ENCODE measurements around the gene NOSTRIN. TPM values are rescaled to one million over a fixed set of nuclear protein-coding genes. Genes with fewer than 3 reads are reported as not detected.

The NOSTRIN gene
- total RNA-seq, 4 donors from 2014 or later, result 12.5 to 22.5 (median 16.1) TPM

DNA sequence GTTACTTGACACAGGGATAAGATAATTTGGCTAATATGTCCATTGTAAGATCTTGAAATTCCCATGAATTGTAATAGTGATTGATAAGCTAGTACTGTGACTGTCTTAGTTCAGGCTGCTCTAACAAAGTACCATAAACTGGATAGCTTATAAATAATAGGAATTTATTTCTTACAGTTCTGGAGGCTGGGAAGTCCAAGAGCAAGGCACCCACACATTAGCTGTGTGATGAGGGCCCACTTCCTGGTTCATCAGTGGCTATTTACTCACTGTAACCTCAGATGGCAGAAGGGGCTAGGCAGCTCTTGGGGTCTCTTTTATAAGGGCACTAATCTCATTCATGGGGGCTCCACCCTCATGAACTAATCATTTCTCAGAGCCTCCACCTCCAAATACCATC is 28.5 kb downstream of the NOSTRIN start:
- Histone ChIP-seq H3K27ac (no peak overlapping the region), H3K9me3 (peaks cover 0 to 9% (median 0%) of the 10 kb centered on the region in 3 donors), H3K36me3 (peaks cover 0 to 12% of the 10 kb centered on the region in 2 donors)

GRCh38 chr2:168831662-168832061 is 29.2 kb downstream of the NOSTRIN start:
- ATAC-seq, result no peak
- peaks cover 0 to 9% (median 0%) of the 10 kb centered on the region in 3 donors for H3K9me3 ChIP-seq

More for the DNA sequence above, 28.5 kb downstream of the NOSTRIN start:
- Histone ChIP-seq H3K4me3 (no peak overlapping the region), H3K4me1 (no peaks in the 10 kb centered on the region), H3K27me3 (no peaks in the 10 kb centered on the region)
- ATAC-seq, result no peak
- no peak for TF ChIP-seq POLR2AphosphoS5 (IDR thresholded peaks at IDR 0.05)
- TF ChIP-seq CTCF (IDR thresholded peaks at IDR 0.05), result no peak
- no peak for TF ChIP-seq POLR2A (IDR thresholded peaks at IDR 0.05)
- TF ChIP-seq EP300 (IDR thresholded peaks at IDR 0.05), result no peak

DNA sequence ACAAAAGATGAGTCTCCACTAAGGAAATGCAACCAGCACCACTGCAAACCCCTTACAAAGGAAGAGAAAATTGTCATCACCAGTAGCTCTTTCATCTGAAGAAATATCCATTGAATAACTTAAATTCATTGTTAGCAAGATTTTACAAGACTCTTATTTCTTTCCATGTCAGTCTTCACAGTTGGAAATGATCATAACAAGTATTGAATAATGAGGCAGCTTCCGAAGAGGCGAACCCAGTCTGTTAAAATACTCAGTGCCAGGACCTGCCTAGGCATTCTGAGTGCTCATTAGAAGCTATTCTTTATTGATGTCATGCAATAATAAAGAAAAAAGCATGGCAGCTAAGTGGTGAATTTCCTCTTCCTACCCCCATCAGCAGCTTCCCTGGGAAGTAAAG is 33.5 kb downstream of the NOSTRIN start:
- WGBS, 2 donors (ENCODE audit: low coverage in 1 of 2), result 94 to 100% methylated on average over 2 of the region's 2 CpGs
- TF ChIP-seq POLR2A (IDR thresholded peaks at IDR 0.05) (no peak), CTCF (IDR thresholded peaks at IDR 0.05) (no peak), EP300 (IDR thresholded peaks at IDR 0.05) (no peak), POLR2AphosphoS5 (IDR thresholded peaks at IDR 0.05) (no peak)
- no peak for ATAC-seq
- Histone ChIP-seq H3K27me3 (no peaks in the 10 kb centered on the region), H3K36me3 (peaks cover 0 to 11% of the 10 kb centered on the region in 2 donors), H3K4me1 (no peaks in the 10 kb centered on the region), H3K27ac (no peak overlapping the region), H3K4me3 (no peak overlapping the region), H3K9me3 (peaks cover 0 to 5% (median 0%) of the 10 kb centered on the region in 3 donors)

More at GRCh38 chr2:168831662-168832061, 29.2 kb downstream of the NOSTRIN start:
- no peaks in the 10 kb centered on the region for H3K4me1 ChIP-seq
- TF ChIP-seq EP300 (IDR thresholded peaks at IDR 0.05), result no peak
- TF ChIP-seq POLR2AphosphoS5 (IDR thresholded peaks at IDR 0.05), result no peak
- no peak for TF ChIP-seq CTCF (IDR thresholded peaks at IDR 0.05)
- no peak for TF ChIP-seq POLR2A (IDR thresholded peaks at IDR 0.05)
- H3K4me3 ChIP-seq, result no peak overlapping the region
- H3K27ac ChIP-seq, result no peak overlapping the region
- no peaks in the 10 kb centered on the region for H3K27me3 ChIP-seq
- peaks cover 0 to 17% of the 10 kb centered on the region in 2 donors for H3K36me3 ChIP-seq

- Histone ChIP-seq H3K4me1 (no peaks in the 10 kb centered on the region), H3K9me3 (no peaks in the 10 kb centered on the region), H3K36me3 (peaks cover 0 to 4% of the 10 kb centered on the region in 2 donors), H3K27ac (no peak overlapping the region), H3K4me3 (no peak overlapping the region), H3K27me3 (no peaks in the 10 kb centered on the region)
- no peak for TF ChIP-seq POLR2A (IDR thresholded peaks at IDR 0.05)
- no peak for TF ChIP-seq EP300 (IDR thresholded peaks at IDR 0.05)
- TF ChIP-seq POLR2AphosphoS5 (IDR thresholded peaks at IDR 0.05), result no peak
- no peak for TF ChIP-seq CTCF (IDR thresholded peaks at IDR 0.05)
- ATAC-seq, result no peak
- WGBS, 2 donors (ENCODE audit: low coverage in 1 of 2), result 65 to 90% methylated on average over 1 to 2 of the region's 2 CpGs
Observed at GRCh38 chr2:168841445-168841844, 39.0 kb downstream of the NOSTRIN start.

GRCh38 chr2:168843253-168843652 is 40.8 kb downstream of the NOSTRIN start:
- Histone ChIP-seq H3K4me1 (no peaks in the 10 kb centered on the region), H3K36me3 (no peaks in the 10 kb centered on the region), H3K27ac (no peak overlapping the region), H3K4me3 (no peak overlapping the region), H3K9me3 (no peaks in the 10 kb centered on the region), H3K27me3 (no peaks in the 10 kb centered on the region)
- 89 to 100% methylated on average over 2 to 3 of the region's 3 CpGs for WGBS, 2 donors (ENCODE audit: low coverage in 1 of 2)
- TF ChIP-seq EP300 (IDR thresholded peaks at IDR 0.05) (no peak), POLR2A (IDR thresholded peaks at IDR 0.05) (no peak), CTCF (IDR thresholded peaks at IDR 0.05) (no peak), POLR2AphosphoS5 (IDR thresholded peaks at IDR 0.05) (no peak)
- no peak for ATAC-seq

Measured in gastroesophageal sphincter (tissue), 4 donors.